HCT116 (cell line): ENCODE data around the gene CD302.

ENCODE experiments used
- EZH2phosphoT487 ChIP-seq: fragments of 200-600 bp; IDR thresholded peaks from 2 replicates; pipeline ENCODE4 v1.6.1; 2018; ENCODE audit warnings: antibody characterized with exemption, borderline replicate concordance
- JUND ChIP-seq: IDR thresholded peaks from 2 replicates; pipeline ENCODE4 v1.6.1; 2012
- POLR2A ChIP-seq: IDR thresholded peaks from 2 replicates; pipeline ENCODE4 v1.7.0; 2011; ENCODE audit warnings: borderline replicate concordance; ENCODE audit not compliant: insufficient read depth, insufficient read length; ENCODE audit errors: extremely low read depth
- ZNF274 ChIP-seq: fragments of 200-500 bp; sonication (Bioruptor generic); IDR thresholded peaks from 2 replicates; pipeline ENCODE4 v1.6.1; 2014; ENCODE audit warnings: mild to moderate bottlenecking, low read depth, low read length, inconsistent platforms
- TF ChIP-seq, protein P1 (sequence below), 3 experiments: fragments of 200-600 bp in 1 of 3; sonication (generic) in 1 of 3; IDR thresholded peaks in 2 of 3; conservative IDR thresholded peaks in 1 of 3; 2 replicates each; pipeline ENCODE4 v1.5.1; 2012 to 2017; ENCODE audit warnings: low read depth in 2 of 3, low read length in 2 of 3, antibody characterized with exemption in 1 of 3, borderline replicate concordance in 1 of 3, control low read depth in 1 of 3, mild to moderate bottlenecking in 1 of 3, mixed read lengths in 1 of 3, mixed run types in 1 of 3, moderate library complexity in 1 of 3; ENCODE audit not compliant: insufficient read depth in 1 of 3

DNA sequence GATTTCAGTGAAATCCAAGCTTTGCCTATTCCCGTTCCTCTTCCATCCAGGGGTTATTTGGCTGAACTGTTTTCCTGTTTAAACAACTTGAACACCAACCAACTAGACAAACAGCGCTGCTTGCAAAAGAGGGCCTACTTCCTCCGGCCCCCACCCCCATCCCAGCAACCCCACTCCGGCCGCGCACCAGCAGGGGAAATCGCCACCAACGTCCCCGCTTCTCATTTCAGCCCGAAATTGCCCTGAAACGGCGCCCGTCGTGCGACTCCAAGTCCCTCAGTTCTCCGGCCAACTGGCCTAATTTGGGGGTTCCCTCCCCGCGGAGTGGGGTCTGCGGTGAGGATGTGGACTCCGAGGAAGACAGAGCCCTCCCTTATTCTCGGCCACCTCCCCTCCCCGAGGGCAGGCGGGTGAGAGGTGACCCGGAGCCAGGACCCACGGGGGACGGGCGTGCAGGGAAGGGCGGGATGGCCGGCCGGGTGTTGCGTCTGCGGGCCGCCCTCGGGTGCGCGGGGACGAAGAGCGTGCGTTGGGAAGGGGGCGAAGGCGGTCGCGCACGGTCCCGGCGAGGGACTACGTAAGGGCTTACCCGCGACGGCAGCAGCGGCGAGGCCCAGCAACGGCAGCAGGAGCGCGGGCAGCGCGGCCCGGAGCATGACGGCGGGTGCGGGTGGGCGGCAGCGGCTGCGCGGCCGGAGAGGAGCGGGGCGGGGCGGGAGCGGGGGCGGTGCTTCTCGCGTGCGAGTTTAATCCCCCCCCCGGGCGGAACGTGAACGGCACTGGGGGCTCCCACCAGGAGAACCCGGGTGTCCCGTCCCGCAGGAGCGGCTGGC lies at the start of gene CD302:
- TF ChIP-seq ZNF274: no peak
- no peak for TF ChIP-seq POLR2A
- TF ChIP-seq, protein P1, sequence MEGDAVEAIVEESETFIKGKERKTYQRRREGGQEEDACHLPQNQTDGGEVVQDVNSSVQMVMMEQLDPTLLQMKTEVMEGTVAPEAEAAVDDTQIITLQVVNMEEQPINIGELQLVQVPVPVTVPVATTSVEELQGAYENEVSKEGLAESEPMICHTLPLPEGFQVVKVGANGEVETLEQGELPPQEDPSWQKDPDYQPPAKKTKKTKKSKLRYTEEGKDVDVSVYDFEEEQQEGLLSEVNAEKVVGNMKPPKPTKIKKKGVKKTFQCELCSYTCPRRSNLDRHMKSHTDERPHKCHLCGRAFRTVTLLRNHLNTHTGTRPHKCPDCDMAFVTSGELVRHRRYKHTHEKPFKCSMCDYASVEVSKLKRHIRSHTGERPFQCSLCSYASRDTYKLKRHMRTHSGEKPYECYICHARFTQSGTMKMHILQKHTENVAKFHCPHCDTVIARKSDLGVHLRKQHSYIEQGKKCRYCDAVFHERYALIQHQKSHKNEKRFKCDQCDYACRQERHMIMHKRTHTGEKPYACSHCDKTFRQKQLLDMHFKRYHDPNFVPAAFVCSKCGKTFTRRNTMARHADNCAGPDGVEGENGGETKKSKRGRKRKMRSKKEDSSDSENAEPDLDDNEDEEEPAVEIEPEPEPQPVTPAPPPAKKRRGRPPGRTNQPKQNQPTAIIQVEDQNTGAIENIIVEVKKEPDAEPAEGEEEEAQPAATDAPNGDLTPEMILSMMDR (IDR thresholded peaks at IDR 0.05 in 2 of 3, conservative IDR thresholded peaks at IDR 0.05 in 1 of 3; ENCODE audit: borderline replicate concordance in 1 of 3, insufficient read depth in 1 of 3, low read depth in 2 of 3, low read length in 2 of 3): no peak
- TF ChIP-seq JUND: no peak
- no peak for TF ChIP-seq EZH2phosphoT487
